OCI-LY1 (cell line): ENCODE data around the gene PRODH.

Experiments
- CTCF ChIP-seq: fragments of 200-600 bp; sonication (generic), shearing (Covaris generic); IDR thresholded peaks from 2 replicates; pipeline ENCODE4 v1.5.1; 2017; ENCODE audit warnings: mild to moderate bottlenecking, antibody characterized with exemption, low read length, moderate library complexity, mixed read lengths
- EZH2 ChIP-seq: fragments of 200-600 bp; sonication (generic), shearing (Covaris generic); IDR thresholded peaks from 2 replicates; pipeline ENCODE4 v1.8.0; 2017; ENCODE audit warnings: borderline replicate concordance, mixed run types, mild to moderate bottlenecking, antibody characterized with exemption, low read length, moderate library complexity, mixed read lengths

DNA sequence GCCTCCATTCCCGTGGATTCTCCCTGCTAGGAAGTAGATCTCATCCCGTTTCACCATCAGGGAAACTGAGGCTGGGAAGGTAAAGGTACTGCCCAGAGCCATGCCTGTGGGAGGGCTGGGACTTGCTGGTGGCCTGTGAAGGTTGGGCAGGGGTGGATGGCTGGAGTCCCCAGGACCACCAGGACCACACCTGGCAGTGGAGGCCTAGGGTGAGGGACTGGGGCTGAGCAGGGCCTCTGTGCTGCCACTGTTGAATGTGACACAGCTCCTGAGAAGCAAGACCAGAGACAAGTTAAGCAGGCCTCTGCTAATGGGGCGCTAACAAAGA is 26.2 kb upstream of the PRODH start:
- TF ChIP-seq CTCF, result no peak
- no peak for TF ChIP-seq EZH2
